NCI-H82 (cell line): Measurements from ENCODE around the gene ST6GAL1.
"Not testable (repeated sequence)": the region's sequence is repeated elsewhere in the genome, so short reads cannot be mapped to it uniquely, and the experiment has no call there.

Experiments
- DNase-seq: peaks from one replicate; lab custom pipeline; 2025; lab: John Stamatoyannopoulos, UW

The ST6GAL1 gene

DNA sequence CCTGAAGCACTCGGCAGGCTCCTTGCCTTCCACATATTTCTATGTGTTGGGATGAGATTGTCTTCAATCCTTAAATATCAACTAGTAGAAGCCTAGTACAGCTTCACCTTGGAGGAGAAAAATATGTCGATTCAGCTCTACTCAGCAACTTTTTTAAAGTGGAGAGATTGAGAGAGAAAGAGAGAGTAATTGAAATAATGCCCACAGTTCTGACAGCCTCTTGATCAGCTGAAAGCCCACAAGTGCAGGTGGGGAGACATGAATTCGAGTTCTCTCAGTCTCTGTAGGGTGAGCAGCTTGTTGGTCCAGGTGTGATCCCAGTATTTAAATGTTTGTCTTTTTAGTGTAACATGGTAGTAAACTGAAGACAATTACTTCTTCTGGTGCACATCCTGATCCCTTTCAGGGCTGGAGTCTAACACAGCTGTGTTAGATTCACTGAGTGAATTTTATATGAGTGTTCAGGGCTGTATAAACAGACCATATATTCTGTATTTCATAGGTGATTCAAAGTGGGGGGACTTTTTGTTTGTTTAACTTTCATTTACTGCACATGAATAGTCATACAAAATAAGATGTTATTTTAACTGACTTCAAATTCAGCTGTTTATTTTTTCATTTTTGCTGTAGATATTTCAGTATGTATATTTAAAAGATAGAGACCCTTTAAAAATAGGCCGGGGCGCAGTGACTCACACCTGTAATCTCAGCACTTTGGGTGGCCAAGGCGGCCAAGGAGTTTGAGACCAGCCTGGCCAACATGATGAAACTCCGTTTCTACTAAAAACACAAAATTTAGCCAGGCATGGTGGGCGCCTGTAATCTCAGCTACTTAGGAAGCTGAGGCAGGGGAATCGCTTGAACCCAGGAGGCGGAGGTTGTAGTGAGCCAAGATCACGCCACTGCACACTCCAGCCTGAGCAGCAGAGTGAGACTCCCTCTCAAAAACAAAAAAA lies 64.0 kb downstream of the ST6GAL1 start:
- DNase-seq = no peak

DNA sequence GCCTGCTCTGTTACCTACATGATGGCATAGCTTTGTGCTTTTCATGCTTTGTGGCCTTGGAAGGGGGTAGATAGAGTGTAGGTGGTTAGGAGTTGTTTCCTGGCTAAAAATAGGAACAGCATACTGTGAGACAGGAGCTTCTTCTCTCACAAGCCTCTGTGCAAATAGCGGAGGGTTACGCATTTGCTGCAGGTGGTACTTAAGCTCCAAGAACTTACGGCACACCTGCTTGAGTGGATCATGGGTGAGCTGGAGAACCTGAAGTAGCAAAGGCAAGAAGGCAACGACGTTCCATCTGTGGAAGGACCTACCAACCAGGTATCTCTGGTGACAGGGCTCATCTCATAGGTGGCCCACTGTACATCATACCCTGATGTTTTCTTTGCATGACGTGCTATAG lies 66.0 kb downstream of the ST6GAL1 start:
- no peak for DNase-seq

DNA sequence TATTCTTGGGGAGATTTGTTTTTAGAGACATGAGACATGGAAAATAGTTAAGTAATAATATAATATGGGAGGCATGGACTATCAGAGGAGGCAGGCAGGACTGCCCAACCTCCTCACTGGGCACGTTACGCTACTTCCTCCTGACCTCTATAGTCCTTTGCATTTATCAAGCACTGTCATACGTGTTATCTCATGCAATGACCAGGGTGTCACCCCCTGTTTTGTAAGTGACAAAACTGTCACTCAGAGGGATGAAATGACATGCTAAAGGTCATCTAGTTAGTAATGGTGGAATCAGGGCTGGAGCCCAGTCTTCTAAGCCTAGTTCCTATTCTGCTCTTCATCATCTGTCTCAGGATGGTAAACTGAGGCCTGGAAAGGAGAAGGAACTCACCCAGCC lies 66.7 kb downstream of the ST6GAL1 start:
- no peak for DNase-seq

DNA sequence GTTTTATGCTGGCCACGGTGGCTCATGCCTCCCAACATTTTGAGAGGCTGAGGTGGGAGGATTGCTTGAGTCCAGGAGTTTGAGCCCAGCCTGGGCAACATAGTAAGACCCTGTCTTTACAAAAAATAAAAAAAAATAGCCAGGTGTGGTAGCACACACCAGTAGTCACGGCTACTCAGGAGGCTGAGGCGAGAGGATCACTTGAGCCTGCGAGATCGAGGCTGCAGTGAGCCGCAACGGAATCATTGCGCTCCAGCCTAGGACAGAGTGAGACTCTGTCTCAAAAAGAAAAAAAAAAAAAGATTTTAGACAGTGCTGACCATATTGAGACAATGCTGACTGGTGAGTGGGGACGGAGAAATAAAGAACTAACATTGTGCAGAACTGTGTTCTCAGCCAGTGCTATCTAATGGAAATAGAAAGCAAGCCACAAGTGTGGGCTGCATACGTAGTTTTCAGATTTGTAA lies 67.2 kb downstream of the ST6GAL1 start:
- no peak for DNase-seq

DNA sequence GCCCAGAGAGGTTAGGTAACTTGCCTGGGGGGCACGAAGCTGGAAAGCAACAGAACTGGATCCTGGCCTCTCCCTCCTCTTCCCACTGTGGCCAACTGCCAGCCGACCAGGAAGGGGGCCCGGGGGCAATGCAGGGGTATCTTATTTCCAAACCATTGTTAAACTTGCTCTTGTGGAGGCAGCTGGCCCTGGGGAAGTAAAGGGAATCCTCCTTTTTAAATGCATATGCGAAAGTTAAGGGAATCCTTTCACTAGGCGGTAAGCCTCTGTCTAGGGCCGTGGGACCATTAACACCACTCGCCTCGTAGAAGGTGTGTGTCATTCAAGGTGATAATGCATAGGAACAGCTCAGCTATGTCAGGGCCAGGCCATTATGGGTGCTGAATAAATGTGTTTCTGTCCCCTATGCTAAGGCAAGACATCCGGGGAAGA lies 68.6 kb downstream of the ST6GAL1 start:
- no peak for DNase-seq

DNA sequence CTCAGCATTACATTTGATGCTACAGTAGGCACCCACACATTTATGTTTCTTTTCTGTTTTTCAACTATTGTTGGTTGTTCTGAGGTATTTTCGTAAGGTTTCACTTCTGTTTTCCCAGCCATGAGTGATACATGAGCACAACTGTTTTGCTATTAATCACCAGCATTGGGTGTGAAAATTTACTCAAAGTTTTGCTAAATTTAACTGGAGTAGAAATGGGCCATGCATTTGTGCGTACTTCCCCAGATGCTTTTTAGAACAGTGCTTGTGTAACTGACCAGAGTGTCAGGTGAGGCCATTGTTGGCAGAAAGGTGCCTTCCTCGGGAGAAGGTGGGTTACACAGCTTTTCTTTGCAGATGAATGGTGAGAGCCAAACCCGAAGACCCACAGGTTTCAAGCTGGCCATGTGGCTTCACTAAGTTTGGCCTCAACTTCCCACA lies 70.4 kb downstream of the ST6GAL1 start:
- no peak for DNase-seq

DNA sequence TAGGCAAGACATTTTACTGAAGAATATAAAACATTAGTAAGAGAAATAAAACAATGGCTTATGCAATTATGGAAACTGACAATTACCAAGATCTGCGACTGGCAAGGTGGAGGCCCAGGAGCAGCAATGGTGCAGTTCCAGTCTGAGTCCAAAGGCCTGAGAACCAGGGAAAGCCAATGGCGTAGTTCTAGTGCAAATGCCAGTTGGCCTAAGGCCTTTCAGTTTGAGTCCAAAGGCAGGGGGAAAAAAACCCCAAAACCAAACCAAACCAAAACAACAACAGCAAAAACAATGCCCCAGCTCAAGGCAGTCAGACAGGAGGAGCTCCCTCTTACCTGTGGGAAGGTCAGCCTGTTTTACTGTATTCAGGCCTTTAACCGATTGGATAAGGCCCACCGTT lies 72.6 kb downstream of the ST6GAL1 start:
- DNase-seq = no peak

DNA sequence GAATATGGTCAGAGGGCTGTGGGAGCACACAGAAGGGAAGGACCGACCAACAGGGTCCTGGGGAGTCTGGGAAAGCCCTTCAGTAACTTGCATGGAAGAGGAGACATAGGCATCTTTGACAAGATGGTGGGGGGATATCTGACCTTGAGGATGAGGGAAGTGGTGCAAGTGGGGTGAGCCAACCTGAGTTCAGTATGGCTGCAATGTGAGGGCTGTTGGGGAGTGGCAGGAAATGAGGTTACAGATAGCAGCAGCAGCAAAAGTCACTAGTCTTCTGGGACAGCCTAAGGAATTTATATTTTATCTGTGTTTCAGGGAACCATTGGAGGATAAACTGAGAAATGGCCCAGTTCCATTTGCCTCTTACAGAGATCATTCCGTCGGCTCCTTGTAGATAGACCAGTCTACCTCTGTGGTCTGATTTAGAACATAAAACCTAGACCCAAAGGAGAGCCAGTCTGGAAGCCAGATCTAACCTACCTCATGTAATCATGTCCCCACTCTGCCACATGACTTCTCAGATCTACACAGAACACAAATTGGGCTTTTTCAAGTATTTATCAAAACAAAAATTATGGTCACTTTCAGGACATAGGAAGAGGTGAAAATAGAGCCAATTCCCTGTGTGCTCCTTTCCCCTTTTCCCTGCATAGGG lies 75.6 kb downstream of the ST6GAL1 start:
- no peak for DNase-seq

DNA sequence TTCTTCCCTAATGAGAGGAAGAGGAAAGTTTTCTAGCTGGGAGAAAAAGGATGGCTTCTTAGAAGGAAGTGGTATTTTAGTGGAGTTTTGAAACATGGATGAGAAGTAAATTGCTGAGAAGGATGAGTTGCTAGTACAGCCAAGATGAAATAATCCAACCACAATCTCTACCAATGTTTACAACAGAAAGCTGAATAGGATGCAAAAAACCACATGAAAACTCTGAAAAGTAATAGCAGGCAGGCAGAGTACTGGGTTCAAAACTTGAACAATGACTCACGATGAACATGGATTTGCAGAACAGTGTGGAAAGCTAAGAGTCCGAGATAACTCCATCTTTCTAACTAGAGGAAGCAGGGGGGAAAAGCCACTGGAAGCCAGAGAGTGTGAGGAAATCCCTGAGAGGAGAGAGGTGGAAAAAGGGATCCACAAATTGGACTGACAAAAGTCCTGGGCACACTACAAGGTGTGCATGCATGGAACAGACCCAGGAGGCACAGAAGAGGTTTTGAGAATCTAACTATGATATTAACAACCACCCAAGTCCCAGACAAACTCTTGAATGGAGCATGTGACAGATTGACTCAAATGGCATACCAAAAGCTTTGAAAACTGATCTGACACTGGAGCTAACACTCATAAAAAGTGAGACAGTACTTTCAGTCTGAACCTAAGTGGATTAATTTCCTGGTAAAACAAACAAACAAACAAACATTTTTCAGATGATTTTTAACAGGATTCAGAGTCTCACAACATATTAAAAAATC lies 76.7 kb downstream of the ST6GAL1 start:
- DNase-seq = no peak

DNA sequence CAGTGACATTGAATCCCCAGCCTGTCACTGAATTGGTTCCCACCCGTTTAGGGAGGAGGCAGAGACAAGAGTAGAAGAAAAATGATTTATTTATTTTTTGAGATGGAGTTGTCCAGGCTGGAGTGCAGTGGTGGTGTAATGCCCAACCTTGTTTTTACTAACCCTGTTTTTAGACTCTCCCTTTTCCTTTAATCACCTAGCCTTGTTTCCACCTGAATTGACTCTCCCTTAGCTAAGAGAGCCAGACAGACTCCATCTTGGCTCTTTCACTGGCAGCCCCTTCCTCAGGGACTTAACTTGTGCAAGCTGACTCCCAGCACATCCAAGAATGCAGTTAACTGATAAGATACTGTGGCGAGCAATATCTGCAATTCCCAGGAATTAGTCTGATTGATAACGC lies 80.1 kb downstream of the ST6GAL1 start:
- DNase-seq = not testable (repeated sequence)

DNA sequence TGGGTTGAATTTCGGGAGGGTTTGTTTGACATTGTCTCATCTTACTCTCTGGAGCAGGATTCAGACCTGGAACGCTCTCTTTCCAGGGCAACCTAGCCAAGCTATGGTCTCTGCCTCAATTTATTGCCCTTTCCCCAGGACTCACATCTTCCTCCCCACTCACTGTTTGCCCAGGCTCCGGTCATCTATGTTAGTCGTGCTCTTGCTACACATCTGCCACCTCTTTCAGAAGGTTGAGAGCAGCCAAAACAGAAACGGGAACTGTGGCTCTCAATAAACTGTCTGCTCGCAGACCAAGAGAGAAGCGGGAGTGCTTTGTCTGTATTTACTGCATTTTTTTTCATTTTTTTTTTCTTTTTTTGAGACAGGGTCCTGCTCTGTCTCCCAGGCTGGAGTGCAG lies 81.6 kb downstream of the ST6GAL1 start:
- DNase-seq = no peak

DNA sequence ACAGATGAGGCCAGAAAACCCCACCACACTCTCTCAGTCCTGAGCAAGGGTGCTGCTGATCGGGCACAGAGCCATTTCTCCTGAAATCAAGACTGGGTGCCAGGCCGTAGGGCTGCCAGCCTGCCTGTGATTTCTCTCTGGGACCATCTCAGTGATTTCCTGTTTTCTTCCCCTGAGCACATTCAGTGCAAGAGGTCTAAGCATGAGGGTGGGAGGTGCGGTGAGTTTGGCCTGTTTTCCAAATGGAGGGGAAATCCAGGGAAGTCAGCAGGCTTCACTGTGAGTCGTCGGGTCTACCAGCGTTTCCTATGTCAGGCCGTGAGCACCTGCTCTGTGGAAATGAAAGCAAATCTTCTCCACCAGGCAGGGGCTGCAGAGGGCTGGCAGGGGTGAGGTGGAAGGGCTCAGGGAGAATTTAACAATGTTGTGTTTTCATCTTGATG lies 82.3 kb downstream of the ST6GAL1 start:
- no peak for DNase-seq

DNA sequence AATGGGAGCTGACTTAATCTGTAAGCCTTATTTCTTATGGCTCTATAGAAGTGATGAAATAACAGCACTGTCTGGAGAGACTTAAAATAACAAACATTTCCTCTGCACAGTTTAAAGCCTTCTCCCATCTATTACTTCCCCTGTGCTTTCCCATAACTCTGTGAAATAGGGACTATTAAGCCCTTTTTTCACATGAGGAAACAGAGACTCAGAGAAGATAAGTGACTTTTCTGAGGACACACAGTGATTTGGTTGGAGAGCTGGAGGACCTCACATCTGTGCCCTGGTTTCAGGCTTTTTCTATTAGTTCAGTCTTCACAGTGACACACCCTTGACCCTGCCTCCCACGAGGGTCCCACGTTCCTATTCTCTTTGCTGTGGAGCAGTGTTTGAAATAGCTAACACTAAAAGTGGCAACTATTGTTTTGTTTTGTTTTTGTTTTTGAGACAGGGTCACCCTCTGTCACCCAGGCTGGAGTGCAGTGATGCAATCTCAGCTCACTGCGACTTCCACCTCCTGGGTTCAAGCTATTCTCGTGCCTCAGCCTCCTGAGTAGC lies 82.9 kb downstream of the ST6GAL1 start:
- no peak for DNase-seq

DNA sequence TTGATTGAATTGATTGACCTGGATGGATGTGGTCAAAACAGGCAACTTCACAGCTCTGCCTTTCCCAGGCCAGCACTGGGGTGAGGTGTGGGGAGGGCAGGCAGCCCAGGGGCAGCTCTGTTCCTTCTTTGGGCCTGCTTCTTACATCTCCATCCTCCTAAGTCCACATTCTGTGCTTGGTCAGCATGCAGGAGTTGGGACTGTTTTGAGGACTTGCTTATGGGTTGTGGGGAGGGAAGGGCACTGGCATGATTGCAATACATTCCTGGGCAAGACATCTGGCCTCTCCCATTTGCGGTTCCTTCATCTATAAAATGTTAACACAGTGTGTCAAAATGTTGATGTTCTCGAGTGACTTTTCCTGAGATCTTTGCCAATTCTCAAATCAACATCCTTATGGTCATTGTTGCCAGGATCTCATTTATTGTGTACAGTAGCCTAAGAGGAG lies 84.1 kb downstream of the ST6GAL1 start:
- DNase-seq = no peak

DNA sequence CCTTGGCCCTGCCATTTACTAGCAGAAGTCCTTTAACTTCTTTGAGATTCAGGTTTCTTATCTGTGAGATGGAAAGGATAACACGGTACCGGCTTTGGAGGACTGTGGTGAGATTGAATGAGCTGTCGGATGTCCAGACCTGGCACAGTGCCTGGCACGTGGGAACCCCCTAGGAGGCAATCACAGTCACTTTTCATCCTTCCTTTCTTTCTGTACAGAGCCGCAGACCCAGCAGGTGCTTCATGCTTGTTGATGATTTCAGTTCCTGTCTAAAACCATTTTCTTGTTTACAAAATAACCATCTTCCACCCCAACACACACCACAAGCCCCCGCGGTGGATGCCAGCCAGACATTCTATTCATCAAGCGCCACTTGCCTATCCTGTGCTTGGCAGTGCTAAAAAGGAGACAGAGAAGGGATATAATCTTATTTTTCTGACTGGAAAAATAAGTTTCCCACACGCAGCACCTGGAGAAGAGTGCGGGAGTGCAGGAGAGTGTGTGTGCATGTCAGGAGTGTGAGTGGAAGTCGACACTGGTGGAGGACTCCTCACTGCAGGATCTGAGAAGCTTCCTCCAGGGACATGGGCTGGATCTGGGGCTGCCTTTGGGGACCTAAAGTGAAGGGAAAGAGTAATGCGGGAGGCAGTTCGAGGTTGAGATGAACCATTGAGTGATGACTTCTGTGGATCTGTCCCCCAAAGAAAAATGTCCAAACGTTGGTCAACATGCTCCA lies 85.7 kb downstream of the ST6GAL1 start:
- no peak for DNase-seq

DNA sequence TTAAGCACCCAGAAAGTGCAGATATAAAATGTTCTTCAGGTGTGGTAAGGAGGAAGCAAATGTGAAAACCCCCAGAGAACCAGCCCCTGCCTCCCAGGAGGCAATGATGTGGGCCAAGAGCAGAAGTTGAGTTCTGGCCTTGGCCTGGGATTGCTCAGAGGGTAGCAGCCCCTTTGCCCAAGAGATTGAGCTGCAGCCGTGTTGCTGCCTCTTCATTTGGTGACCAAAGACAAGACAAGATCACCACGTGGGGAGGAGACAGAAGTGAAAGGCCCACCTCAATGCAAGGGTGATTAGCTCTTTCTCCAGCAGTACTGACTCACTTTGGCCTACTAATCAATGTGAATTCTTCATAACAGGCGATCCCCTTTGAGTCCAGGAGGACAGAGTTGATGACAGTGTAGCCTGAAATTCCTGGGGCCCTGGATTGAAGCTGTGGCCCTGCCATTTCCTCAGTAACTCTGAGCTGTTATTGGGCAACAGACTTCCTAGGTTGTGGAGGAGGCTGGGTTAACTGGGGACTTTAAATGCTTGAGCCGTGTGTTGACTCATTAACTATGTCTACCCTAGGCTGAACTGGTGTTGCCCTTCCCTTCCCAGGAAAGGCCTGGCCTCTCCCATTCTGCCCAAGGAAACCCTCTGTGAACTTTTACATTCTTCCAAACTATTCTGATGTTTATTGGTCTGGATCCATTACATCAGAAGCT lies 86.5 kb downstream of the ST6GAL1 start:
- DNase-seq = no peak

DNA sequence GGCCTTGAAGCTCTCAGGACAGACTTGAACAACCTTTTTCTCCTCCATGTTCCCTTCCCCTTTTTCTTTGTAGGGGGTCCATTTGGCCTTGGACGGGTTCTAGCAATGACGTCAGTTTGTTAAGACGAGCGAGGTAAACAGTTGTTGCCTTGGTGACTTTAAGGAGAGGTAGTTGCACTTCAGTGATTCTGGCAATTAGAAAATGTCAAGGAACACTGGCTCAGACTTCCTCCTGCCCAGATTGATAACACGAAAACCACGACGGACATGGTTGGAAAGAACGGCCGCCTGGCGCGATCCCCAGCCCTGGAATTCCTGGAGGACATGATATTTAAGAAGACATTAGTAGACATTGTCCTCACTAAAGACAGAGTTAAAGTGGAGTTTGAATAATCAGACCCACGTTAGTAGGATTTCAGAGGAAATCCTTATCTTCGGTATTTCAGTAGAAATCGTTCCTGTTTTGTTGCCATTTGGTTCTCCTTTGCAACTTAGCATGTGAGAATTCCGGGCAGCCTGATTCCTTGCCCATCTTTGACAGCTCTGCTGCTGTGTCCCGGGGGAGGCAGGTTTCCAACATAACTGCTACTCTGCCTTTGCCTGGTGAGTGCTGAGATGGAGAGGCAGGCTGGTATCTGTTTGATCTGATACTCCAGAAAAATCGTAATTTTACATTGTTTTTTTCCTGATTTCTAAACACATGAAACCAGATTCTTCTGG lies 87.3 kb downstream of the ST6GAL1 start:
- DNase-seq = no peak

DNA sequence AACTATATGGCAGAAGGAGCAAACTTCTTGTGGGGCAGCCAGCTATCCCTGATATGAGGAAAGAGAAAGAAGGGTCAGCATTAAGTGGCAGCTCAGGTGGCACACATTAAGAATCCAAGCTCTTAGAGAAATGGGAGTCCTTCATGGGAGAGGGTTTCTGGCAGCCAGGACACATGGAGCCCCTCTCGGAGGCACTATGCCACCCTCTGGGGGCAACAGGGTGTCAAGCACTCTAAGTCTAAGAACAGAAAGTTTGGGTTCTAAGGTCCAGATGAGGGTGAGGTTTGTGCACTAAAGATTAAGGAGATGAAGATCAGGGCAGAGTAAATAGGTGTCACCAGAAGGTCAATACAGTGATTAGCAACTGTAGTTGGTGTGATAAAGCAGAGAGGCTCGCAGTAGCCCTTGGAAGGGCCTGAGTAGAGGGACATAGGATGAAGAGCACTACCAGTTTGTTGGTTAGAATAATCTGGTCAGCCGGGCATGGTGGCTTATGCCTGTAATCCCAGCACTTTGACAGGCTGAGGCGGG lies 89.3 kb downstream of the ST6GAL1 start:
- peak; percentile 33 for DNase-seq

DNA sequence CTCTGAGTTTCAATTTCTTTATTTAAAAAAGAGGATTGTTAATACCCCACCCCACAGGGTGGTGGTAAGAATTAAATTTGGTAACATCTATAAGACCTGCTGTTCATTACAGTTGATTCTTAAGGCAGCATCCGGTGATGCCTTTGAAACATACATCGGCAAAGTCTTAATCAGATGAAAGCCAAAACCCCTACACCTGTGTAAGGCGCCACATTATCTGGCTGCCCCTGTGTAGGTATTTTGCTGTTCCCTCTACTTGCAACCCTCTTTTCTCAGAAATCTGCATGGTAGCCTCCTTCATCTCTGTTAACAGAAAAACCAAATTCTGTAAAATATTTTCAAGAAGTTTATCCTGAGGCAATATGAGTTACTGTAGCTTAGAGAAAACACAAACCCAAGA lies 90.0 kb downstream of the ST6GAL1 start:
- DNase-seq = no peak
